Body of pancreas (tissue), 4 donors: ENCODE measurements around the gene RBP3.

ENCODE experiments used
- CTCF ChIP-seq, 7 experiments: fragments of 450-650 bp in 4 of 7; fragments of 200-600 bp in 3 of 7; sonication (generic) in 3 of 7; IDR thresholded peaks; one replicate each; pipeline ENCODE4 v1.5.1; 2016 to 2019; ENCODE audit warnings: antibody characterized with exemption in 7 of 7
- POLR2A ChIP-seq, 3 donors: fragments of 450-650 bp; IDR thresholded peaks; one replicate each; pipeline ENCODE4 v1.6.1; 2016; ENCODE audit warnings: antibody characterized with exemption in 3 of 3, mild to moderate bottlenecking in 2 of 3

GRCh38 chr10:47331954-47332353, 16.2 kb upstream of the RBP3 start:
- no peak for TF ChIP-seq CTCF (IDR thresholded peaks at IDR 0.05)
- TF ChIP-seq POLR2A (IDR thresholded peaks at IDR 0.05): no peak
